Stimulated activated CD4-positive, alpha-beta T cell treated with anti-CD3 and anti-CD28 coated beads, Interleukin-4, amount 100 ng/mL, for 1 hour (primary cell): ENCODE measurements around the gene KLHL2.
"Not testable (repeated sequence)": the region's sequence is repeated elsewhere in the genome, so short reads cannot be mapped to it uniquely, and the experiment has no call there.

Source experiments
- DNase-seq: peaks from one replicate; pipeline ENCODE4 v3.0.0-alpha.2; 2020

KLHL2 gene

DNA sequence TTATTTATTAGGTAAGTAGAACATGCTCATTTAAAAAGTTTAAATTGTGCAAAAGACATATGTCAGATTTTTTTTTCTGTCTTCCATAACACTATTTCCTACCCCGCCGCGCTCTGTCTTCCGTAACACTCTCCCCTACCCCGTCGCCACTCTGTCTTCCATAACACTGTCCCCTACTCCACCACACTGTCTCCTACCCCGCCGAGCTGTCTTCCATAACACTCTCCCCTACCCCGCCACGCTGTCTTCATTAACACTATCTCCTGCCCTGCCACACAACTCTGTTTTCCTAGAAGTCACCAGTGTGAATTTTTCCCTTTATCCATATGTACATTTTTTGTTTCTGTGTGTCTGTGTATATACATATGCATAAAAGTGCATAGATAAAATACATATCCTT lies 124.5 kb downstream of the KLHL2 start:
- DNase-seq, result no peak

DNA sequence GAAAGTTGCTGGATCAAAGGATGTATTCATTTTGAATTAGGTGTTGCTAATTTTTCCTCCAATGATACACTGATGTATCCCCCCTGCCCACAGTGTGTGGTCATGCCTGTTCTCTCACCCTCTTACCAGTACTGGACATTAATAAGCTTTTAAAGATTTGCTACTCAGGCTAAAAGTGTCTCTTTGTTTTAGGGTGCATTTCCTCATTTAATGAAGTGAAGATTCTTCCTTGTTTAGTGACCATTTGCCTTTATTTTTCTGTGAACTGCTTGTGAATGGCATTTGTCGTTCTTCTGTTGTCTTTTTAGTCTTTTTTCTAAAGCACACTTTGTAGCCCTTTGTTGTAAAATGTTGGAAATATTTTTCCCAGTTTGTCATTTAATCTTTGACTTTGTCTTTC lies 125.1 kb downstream of the KLHL2 start:
- no peak for DNase-seq

DNA sequence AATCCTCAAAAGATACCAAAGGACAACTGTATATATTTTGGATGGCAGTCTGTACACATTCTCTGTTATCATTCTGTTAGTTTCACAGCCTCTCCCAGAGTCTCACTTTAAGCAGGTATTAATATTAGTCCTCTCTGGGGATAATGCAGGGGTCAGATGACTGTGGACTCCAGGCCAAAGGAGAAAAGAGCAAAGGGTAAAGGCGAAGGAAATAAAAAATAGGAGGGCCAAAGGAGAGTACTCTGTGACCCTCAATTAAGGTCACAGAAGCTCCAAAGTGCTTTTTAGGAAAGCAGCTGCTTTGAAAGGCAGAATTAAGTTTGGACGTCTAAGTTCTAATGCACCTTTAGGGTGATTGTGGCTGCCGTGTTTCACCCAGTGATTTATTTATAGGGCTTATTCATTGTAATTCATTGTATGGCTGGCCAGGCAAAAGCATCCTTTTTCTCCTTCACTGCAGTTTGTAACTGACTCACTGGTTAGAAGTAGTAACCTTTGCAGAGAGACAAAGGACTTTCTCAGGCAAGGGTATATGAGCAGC lies 127.9 kb downstream of the KLHL2 start:
- DNase-seq, result no peak

DNA sequence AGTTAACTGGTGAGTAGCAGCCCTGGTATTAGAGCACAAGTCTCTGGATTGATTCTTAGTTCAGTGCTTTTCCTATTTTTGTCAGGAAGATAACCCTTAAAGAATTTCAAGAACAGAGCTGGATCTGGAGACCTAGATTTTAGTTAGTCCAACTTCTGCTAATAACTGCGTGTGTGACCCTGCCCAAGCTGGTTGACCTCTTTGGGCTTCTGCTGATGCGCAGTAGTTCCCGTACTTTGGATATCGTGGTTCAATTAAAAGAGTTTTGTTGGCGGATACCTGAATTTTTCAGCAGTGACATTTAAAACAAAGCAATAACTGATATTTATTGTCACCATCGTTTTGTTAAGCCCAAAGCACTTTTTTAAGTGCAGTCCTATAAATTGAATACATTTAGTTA lies 129.4 kb downstream of the KLHL2 start:
- no peak for DNase-seq

DNA sequence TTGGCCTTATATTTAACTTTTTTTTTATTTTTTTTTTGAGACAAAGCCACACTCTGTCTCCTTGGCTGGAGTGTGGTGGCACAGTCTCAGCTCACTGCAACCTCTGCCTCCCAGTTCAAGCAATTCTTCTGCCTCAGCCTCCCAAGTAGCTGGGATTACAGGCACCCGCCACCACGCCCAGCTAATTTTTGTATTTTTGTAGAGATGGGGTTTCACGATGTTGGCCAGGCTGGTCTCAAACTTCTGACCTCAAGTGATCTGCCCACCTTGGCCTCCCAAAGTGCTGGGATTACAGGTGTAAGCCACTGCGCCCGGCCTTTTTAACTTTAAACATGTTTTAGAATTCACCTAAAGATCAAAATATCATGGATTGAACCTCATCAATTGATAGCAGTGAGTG lies 135.0 kb downstream of the KLHL2 start:
- not testable (repeated sequence) for DNase-seq

DNA sequence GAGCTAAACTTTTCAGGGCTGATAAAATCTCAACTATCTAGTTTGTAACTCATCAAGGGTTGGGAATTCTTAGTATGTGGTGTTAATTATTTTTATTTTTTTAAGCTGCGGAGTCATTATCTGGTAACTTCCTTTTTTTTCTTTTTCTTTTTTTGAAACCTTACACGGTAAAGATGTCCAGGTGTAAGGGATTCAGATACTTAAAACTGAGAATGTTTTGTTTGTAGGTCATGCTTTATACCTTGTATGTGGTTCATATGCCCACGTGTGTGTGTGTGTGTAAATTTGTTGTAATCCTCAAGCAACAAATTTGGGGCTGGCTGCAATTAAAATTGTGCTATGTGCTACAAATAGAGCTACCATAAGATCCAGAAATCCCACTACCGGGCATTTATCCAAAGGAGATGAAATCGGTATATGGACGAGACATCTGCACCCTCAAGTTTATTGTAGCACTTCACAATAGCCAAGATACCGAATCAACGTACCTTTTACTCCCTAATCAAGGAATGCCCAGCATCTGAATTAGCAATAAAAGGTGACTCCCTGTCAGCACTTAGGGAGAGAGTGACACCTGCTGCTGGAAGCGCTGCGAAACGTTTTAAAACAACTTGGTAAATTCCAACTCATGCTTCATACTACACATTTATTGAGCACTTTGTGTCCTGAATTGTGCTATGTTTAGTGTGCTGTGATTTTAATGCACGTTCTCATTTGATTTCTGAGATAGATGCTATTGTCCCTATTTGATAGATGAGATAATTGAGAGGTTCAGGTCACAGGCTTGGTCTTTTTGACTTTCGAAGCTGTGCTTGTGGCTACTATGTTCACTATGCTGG lies 136.2 kb downstream of the KLHL2 start:
- no peak for DNase-seq

DNA sequence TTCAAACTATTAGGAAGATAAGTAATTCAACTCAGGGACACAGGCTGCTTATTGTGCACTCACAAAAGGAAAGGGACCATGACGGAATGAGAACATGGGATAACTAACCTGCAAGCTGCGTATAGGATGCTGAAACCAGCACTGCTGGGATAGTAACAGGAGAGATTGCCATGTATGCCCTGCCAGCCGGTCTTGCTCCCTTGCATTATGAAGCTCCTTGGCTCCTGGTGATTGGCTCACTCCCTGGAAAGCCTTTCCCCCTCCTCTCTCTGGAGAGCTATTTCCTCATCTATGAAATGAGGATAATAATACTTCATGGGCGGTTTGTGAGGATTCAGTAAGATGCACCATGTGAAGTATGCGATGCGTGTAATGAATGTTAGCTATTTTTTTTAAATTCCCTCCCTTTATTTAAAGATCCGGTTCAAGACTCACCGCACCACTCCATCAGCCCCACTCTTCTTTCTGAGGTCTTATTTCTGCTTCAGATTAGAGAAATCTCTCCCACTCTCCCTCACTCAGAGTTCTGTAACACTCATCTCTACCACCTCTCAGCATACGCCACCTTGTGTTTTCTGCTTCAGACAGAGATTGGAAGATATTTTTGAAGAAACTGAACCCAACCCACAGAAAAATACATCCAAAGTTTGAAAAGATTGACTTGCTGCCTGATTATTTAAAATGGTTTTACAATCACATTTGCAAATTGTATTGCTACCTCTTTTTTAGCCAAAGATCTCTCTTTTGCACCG lies 138.5 kb downstream of the KLHL2 start:
- DNase-seq, result no peak

DNA sequence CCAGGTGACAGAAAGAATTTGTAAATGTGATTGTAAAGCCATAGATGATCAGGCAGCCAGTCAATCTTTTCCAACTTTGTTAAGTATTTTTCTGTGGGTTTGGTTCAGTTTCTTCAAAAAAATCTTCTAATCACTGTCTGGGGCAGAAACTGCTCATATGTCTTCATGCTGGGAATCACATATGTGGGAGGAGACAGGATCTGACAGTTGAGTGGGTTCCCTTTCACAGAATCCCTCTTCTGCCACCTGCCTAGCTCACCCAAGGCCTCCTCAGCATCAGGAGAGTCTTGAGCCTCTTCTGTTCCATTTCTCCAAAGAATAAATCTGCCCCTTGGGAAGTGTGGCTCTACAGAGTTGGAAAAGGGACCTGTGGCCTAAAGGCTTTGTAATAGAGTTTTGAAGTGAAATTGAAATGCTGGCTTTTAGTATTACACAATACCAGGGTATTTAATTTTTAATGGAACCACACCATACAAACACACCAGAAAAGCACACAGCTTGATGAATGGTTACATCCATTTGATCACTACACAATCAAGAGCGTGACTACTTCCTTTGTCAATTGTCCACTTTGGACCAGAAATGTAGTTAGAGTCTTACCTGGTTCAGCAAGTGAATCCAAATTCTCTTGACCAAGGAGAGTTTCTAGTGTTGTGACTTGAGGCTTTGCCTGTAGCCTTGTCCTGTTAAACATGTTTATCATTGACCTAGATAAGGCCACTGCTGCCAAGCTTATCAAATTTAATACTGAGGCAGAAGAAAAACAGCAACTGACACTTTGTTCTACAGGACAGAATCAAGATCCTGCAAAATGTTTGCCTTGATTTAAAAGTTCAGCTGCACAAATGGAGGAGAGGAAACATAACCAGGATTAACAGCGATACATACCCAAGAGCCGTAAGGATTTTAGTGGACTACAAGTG lies 140.5 kb downstream of the KLHL2 start:
- no peak for DNase-seq

DNA sequence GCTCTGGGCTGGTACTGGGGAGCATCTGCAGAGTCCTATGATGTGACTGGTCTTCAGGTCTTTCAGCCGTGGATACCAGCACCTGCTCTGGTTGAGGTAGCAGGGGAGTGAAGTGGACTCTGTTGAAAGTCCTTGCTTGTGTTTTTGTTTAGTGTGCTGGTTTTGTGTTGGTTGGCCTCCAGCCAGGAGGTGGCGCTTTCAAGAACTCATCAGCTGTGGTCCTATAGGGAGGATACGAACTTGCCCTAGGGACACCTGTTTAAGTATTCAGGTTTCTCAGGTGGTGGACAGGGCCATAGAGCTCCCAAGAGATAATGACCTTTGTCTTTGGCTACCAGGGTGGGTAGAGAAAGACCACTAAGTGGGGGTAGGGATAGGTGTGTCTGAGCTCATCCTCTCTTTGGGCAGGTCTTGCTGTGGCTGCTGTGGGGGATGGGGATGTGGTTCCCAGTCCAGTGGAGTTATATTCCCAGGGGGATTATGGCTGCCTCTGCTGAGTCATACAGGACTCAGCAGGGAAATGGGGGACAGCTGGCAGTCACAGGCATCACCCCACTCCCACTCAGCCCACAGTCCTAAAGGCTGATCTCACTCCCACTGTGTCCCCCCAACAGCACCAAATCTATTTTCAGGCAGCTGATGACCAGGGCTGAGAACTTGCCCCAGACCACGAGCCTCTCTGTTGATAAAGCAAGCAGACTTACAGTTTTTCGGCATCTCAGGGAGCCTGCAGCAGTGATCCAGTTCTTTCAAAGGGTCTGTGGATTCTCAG lies 144.2 kb downstream of the KLHL2 start:
- no peak for DNase-seq

DNA sequence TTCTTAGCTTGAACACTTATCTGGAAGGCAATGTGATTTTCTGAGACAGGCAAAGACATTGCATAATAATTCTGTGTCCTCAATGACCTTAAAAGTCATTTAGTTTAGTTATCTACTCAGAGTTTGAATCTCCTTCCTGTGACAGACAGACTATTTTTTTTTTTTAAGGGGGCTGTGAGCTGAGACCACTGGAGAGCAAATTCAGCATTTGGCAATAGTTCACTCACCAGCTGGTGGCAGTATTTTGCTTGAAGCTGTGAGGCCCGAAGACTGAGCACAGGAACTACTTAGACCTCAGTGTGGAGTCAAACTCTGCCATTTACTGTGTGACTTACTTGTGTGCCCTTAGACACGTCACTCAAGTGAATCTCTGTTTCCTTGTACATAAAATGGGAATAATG lies 148.5 kb downstream of the KLHL2 start:
- no peak for DNase-seq

DNA sequence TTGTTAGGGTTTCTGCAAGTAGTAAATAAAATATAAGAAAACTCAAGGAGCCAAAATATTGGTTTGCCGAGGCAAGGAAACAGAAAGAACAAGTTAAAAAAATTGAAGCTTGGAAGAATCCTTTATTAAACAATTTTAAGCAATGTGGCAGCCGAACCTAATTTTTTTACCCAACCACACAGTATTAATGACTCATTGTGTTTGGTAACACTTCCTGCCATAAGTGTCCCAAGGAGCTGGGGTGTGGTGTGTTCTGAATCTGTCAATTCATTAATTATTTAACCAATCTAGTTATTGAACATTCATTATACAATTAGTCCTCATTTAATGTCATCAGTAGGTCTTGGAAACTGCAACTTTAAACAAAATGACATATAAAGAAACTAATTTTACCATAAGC lies 152.1 kb downstream of the KLHL2 start:
- DNase-seq, result no peak

DNA sequence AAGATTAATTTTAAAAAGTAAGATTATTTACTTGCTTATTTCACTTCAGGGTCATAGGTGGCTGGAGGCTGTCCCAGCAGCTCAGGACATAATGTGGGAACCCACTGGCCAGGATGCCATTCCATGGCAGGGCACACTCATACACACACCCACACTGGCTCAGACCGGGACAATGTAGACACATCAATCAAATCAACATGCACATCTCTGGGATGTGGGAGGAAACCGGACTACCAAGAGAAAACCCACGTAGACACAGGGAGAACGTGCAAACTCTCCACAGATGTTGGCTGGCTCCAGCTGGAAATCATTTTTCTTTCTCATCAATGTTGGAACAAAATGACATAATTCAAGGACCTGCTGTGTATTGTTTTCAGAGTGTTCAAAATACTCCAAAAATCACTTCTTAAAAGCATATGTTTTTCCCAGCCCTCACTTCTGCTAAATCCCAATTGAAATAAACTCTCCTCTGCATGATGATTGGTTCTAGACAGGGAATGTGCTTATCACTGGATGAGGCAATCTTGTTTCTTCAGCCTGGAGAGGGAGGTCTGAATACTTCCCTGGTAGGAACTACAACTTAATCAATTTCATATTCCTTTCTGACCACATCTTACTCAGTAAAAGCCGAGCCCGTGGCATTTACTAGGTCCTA lies 152.8 kb downstream of the KLHL2 start:
- DNase-seq, result no peak

DNA sequence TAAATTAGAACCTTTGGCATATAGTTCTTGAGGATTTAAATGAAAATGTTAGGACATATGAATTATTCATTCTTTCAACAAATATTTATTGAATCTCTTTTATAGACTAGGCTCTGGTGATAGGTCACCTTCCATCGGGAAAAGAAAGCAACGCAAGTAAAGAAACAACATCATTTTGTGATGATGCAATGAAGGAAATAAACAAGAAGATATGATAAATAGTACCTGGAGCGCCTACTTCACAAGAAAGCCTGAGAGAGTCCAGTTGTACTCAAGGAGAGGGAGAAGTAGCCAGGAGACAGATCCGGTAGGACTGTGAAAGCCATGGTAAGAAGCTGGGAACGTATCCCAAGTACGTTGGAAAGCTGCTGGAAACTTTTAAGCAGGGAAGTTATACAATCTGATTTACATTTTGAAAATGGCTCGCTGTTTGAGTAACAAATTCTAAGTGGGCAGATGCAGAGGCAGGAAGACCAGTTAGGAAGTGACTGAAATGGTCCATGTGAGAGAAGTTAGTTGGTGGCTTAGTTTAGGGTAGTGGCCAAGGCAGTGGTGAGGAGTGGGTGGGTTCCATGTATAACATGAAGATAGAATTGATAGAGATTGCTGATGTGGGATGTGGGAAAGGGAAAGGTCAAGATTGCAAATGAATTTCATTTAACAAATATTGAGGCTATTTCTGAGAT lies 153.8 kb downstream of the KLHL2 start:
- DNase-seq, result no peak

DNA sequence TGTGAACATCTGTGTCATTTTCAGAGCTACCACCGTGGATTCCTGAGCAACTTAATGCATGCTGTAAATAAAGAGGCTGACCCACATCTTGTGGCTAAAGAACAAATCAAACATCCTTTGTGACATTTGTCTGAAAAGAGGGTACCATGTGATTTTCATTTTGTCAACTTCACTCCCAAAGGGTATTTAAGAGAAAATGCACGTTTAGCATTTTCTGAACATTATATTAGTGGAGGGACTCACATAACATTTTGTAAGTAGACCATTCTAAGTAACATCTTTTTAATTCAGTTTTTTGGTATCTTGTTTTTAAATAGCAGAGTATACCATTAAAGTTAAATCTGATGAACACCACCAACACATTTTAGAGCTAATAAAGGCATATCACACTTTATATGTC lies 154.4 kb downstream of the KLHL2 start:
- DNase-seq, result no peak

DNA sequence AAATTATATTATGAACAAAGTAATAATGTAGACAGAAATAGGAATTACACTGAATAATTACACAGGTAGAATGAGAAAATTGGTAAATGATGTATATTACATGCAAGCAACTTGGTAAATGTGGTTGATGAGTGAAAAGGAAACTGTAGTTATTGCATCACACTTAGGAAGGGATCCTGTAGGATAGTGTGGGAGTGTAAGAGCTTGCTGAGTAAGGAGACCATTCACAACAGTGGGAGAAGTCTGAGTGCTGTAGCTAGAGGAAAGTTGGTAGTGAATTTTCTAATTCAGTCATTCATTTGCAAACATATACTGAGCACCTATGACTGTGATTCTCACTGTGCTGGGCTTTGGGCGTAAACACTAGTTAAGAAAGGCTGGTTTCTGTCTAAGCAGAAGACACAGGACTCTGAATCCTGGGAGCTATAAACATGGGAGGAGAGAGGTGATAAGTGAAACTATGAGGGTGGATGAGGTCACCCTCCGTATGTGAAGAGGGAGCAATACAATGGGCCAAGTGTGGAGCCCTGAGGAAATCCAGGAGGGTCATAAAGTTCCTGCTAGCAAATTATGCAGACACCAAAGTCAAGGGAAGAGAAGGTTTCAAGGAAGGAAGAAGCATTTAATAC lies 157.2 kb downstream of the KLHL2 start:
- no peak for DNase-seq

DNA sequence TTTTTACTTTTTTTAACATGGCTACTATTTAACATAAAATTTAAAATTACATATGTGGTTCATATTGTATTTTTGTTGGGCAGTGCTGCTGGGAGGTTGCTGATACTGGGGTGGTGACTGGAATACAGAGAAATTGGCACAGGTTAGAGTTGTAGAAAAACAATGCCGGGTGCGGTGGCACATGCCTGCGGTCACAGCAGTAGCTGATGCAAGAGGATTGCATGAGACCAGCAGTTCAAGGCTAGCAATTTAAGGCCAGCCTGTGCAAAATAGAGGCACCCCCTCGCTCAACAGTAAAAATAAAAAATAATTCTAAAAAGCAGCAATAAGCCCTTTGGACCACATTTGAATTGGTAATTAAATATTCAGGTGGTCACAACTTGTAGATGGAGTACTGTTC lies 159.7 kb downstream of the KLHL2 start:
- DNase-seq, result no peak

DNA sequence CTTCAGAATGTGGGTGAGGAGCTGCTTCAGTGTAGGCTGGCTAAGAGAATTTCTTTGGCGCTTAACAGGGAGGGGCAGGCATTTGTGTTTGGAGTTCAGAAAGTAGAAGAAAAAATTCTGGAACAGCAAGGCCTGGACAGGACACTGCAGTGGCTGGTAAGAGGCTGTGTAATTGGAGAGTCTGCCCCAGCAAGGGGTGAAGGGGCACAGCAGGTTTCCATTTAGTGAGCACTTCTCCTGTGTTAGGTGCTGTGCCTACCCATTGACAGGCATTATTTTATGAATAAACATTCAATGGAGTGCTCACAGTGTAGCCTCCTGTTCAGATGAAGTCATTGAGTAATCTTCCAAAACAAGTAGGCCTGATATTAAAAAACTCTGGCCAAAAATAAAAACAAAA lies 160.8 kb downstream of the KLHL2 start:
- DNase-seq, result no peak

DNA sequence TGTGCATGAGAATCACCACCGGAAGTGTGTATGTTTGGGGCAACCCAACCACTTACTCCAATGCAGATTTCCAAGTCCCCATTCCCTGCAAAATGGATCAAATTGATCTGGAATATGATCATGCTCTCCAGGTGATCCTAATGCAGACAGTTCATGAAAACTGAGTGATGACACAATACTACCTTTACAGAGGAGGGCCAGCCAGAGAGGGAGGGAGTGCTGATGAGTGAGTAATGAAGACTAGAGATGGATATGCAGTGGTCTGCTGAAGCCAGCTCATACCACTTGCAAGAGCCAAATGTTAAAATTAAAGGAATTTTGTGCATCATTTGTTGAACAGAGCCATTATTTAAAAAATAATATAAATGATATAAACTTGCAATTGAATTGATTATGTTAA lies 161.2 kb downstream of the KLHL2 start:
- DNase-seq, result no peak

DNA sequence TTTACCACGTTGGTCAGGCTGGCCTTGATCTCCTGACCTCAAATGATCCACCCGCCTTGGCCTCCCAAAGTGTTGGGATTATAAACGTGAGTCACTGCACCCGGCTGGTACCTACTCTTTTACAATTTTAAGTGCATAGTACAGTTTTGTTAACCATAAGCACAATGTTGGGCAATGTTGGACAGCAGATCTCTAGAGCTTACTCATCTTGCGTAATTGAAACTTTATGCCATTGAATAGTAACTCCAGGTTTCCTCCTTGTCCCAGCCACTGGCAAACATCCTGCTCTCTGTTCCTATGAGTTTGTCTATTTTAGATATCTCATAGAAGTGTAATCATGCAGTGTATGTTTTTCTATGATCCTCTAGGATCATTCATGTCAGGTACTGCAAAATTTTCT lies 162.2 kb downstream of the KLHL2 start:
- DNase-seq, result no peak

DNA sequence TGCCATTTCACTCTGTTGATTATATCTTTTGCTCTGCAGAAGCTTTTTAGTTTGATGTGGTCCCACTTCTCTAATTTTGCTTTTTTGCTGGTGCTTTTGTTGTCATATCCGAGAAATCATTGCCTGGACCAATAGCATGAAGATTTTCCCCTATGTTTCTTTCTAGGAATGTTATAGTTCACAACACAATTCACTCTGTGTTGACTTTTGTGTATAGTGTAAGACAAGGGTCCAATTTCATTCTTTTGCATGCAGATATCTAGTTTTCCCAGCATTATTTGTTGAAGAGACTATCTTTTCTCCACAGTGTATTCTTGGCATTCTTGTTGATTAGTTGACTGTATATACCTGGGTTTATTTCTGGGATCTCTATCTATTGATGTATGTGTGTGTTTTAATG lies 163.2 kb downstream of the KLHL2 start:
- DNase-seq, result no peak
